ENCODE results near the gene QRICH1. TPM values are rescaled to one million over a fixed set of nuclear protein-coding genes. Genes with fewer than 3 reads are reported as not detected.

QRICH1 gene
- total RNA-seq, 1 experiment from 2014 or later, result 96.1 TPM

GRCh38 chr3:49092938-49093852, 676 bp downstream of the QRICH1 start:
- no peak for TF ChIP-seq CTCF (IDR thresholded peaks at IDR 0.05; ENCODE audit: unreplicated experiment)
- intact Hi-C loops (cut with micrococcal nuclease), result loop anchor here (5.0 kb wide), 1 partner anchor 66 kb away; the partner anchor contains the start of gene IMPDH2
- Mint-ChIP-seq H3K27me3 (ENCODE audit: insufficient read depth, unreplicated experiment) (no peaks in the 10 kb centered on the region), H3K36me3 (ENCODE audit: insufficient read depth, unreplicated experiment) (peaks cover 55% of the 10 kb centered on the region), H3K4me3 (ENCODE audit: unreplicated experiment) (peak overlapping the region; percentile 89), H3K27ac (ENCODE audit: low read depth, unreplicated experiment) (peak overlapping the region; percentile 98), H3K9me3 (ENCODE audit: unreplicated experiment) (no peaks in the 10 kb centered on the region), H3K4me1 (ENCODE audit: insufficient read depth, unreplicated experiment) (peaks cover 6% of the 10 kb centered on the region)
- CTCF ChIA-PET, result interaction anchor here (0.5 to 1.9 kb wide), 16 partner anchors 13 to 377 kb away, joined by 3 to 6 read pairs (median 3); partner anchors contain the start of genes DAG1, GPX1, LAMB2 and NDUFAF3
- DNase-seq (ENCODE audit: unreplicated experiment), result peak; percentile 65
- POLR2A ChIA-PET, result interaction anchor here (0.5 to 4.9 kb wide), 48 partner anchors 8 to 458 kb away, joined by 3 to 128 read pairs (median 5); partner anchors contain the start of genes DAG1, DALRD3, GPX1 and IMPDH2
- TSS peak; percentile 85 for BruUV-seq (replicated peaks)

- DNase-seq (ENCODE audit: unreplicated experiment), result peak; percentile 21
- BruUV-seq (replicated peaks), result no TSS peak
- ChIA-PET CTCF (interaction anchor here (0.6 kb wide), 1 partner anchor 83 kb away, joined by 4 read pairs; no protein-coding TSS in a partner anchor), POLR2A (interaction anchor here (0.6 to 3.4 kb wide), 4 partner anchors 10 to 63 kb away, joined by 5 to 34 read pairs (median 6); partner anchors contain the start of genes DALRD3, IMPDH2 and QRICH1)
- intact Hi-C loops (cut with micrococcal nuclease), result no loop called here
- peaks cover 69% of the 10 kb centered on the region for H3K36me3 Mint-ChIP-seq (ENCODE audit: insufficient read depth, unreplicated experiment)
- no peak overlapping the region for H3K27ac Mint-ChIP-seq (ENCODE audit: low read depth, unreplicated experiment)
- no peak for TF ChIP-seq CTCF (IDR thresholded peaks at IDR 0.05; ENCODE audit: unreplicated experiment)
- H3K4me3 Mint-ChIP-seq (ENCODE audit: unreplicated experiment), result no peak overlapping the region
- H3K9me3 Mint-ChIP-seq (ENCODE audit: unreplicated experiment), result no peaks in the 10 kb centered on the region
- no peaks in the 10 kb centered on the region for H3K4me1 Mint-ChIP-seq (ENCODE audit: insufficient read depth, unreplicated experiment)
- H3K27me3 Mint-ChIP-seq (ENCODE audit: insufficient read depth, unreplicated experiment), result no peaks in the 10 kb centered on the region
Measured at GRCh38 chr3:49081429-49081828, 12.4 kb downstream of the QRICH1 start.

- no peak for TF ChIP-seq CTCF (IDR thresholded peaks at IDR 0.05; ENCODE audit: unreplicated experiment)
- ChIA-PET POLR2A (no interaction called here), CTCF (no interaction called here)
- Mint-ChIP-seq H3K9me3 (ENCODE audit: unreplicated experiment) (no peaks in the 10 kb centered on the region), H3K27ac (ENCODE audit: low read depth, unreplicated experiment) (no peak overlapping the region), H3K4me1 (ENCODE audit: insufficient read depth, unreplicated experiment) (no peaks in the 10 kb centered on the region), H3K27me3 (ENCODE audit: insufficient read depth, unreplicated experiment) (no peaks in the 10 kb centered on the region), H3K36me3 (ENCODE audit: insufficient read depth, unreplicated experiment) (peaks cover 76% of the 10 kb centered on the region), H3K4me3 (ENCODE audit: unreplicated experiment) (no peak overlapping the region)
- DNase-seq (ENCODE audit: unreplicated experiment), result no peak
- BruUV-seq (replicated peaks), result no TSS peak
- intact Hi-C loops (cut with micrococcal nuclease), result no loop called here
Measured at GRCh38 chr3:49079270-49079669, 14.6 kb downstream of the QRICH1 start.

DNA sequence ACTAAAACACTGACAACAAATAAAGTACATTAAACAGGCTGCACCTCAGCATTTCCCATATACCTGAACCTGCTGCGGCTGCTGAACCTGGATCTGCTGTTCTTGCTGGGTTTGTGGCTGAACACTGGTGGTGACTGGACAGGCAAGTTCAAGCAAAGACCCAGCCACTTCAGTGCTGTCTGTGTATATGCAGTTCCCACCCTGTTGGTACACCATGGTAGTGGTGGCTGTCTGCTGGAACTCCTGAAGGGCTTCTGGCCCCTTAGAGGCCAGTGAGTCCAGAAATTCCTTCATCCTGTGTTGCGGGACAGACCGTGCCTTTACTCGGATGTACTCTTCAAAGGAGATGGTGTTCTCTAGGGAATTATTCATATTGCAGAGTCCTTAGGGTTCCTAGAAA, 17.2 kb downstream of the QRICH1 start:
- intact Hi-C loops (cut with micrococcal nuclease), result no loop called here
- no TSS peak for BruUV-seq (replicated peaks)
- Mint-ChIP-seq H3K4me1 (ENCODE audit: insufficient read depth, unreplicated experiment) (no peaks in the 10 kb centered on the region), H3K4me3 (ENCODE audit: unreplicated experiment) (no peak overlapping the region), H3K27me3 (ENCODE audit: insufficient read depth, unreplicated experiment) (no peaks in the 10 kb centered on the region), H3K9me3 (ENCODE audit: unreplicated experiment) (no peaks in the 10 kb centered on the region), H3K36me3 (ENCODE audit: insufficient read depth, unreplicated experiment) (peaks cover 85% of the 10 kb centered on the region), H3K27ac (ENCODE audit: low read depth, unreplicated experiment) (no peak overlapping the region)
- POLR2A ChIA-PET, result interaction anchor here (0.6 to 0.8 kb wide), 2 partner anchors 11 to 42 kb away, joined by 3 read pairs; no protein-coding TSS in a partner anchor
- DNase-seq (ENCODE audit: unreplicated experiment), result no peak
- no peak for TF ChIP-seq CTCF (IDR thresholded peaks at IDR 0.05; ENCODE audit: unreplicated experiment)
- CTCF ChIA-PET, result interaction anchor here (0.6 kb wide), 1 partner anchor 217 kb away, joined by 3 read pairs; no protein-coding TSS in a partner anchor

Data from MCF 10A (cell line).